HCEC 1CT (cell line): Measurements from ENCODE around the gene UNC93B1.

ENCODE experiments used
- DNase-seq: peaks from one replicate; pipeline ENCODE4 v3.0.0-alpha.2; 2017

The UNC93B1 gene

DNA sequence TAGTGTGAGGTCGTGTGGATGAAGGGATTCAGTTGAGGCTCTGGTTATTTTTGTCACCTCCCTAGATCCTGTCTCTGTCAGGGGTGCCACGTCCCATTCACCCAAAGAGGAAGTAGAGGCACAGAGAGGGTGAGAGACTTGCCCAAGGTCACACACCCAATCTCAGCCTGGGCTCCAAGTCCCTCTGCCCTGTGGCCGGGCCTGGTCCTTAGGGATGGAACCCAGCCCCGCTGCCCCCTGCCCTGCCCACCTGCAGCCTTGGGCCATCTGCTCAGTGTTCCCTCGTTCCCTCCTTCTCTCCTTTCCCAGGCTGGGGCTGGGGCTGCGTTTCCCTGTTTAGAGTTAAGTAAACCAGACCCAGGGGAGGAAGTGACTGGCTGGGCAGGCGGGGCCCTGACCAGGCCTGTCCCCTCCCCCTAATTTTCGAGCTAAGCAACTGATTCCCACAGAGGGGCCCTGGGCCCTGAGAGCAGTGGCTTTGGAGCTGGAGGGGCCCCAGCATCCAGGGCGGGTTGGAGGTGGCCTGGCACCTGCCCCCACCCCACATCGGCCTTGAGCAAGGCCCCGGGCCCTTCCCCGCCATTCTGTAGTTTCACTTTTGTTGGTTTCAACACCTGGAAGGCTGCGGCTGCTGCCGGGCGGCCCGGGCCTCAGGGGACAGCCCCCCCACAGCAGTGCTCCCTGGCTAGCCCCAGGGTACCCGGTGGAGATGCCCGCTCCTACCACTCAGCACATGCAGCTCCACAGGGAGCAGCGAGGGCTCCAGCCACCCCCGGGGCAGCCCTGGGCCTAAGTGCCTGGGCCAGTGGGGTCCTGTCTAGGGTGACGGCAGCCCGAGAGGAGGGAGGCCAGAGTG is 36.4 kb upstream of the UNC93B1 start:
- peak; percentile 44 for DNase-seq

DNA sequence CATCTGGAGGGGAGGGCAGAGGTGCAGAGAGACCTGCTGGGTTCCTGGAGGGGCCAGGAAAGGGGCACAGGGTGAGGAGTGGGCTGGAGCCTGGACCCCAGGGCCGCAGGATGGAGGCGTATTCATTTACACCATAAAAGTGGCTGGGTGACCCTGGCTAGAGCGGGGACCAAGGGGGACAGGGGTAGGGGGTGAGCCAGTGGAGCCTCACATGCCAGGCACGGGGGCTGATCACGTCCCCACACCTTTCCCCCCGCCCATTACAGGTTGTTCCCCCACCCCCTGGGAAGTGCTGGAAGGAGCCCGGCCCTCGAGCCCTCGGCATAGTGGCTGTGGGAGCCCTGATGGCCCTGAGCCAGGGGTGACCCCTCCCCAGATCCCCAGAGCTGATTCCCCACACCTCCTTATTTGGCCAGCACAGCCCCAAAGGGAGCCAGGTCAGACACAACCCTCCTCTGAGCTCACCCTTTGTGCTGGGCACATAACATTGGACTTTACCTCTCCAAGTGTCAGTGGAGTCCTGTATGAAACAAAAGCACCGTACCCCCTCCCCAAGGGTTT is 35.7 kb upstream of the UNC93B1 start:
- DNase-seq, result no peak

DNA sequence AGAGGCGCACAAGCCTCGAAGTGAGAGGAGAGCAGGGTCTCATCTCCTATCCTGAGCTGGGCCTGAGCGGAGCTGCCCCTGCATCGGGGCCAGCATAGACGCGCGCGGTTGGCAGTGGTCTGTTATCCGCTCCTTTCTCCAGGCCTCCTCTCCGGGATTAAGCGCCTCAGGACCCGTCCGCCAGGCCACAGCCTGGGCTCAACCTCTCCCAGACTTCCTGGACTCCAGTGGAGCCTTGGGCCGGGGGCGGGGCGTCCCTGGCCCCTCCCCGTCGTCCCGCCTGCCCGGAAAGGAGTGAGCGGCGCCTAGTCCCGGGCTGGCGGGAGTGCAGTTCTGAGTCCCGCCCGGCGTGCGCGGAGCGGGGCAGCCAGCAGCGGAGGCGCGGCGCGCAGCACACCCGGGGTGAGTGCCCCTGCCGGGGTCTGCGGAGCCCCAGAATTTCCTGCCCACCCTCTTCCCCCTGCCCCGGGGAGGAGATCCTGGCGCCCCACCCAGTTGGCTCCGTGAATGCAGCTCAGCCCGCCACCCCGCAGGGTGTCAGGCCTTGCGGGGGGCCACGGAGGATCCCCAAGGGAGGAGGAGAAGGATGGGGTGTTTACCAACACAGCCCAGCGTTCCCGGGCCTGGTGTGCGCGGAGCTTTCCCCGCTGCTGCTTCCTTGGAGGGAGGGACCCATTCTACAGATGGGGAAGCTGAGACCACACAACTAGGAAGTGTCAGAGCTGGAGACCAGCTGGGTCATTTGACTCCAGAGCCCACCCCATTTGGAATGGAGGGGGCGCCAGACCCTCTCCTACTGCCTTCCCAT is 35.0 kb upstream of the UNC93B1 start, which contains the start of gene TCIRG1:
Gene TCIRG1, plus strand, starts transcription at position 308 of the 808 bp plus-strand sequence. CDS start 2,247 bp downstream, outside the sequence.
- DNase-seq, result peak; percentile 83

DNA sequence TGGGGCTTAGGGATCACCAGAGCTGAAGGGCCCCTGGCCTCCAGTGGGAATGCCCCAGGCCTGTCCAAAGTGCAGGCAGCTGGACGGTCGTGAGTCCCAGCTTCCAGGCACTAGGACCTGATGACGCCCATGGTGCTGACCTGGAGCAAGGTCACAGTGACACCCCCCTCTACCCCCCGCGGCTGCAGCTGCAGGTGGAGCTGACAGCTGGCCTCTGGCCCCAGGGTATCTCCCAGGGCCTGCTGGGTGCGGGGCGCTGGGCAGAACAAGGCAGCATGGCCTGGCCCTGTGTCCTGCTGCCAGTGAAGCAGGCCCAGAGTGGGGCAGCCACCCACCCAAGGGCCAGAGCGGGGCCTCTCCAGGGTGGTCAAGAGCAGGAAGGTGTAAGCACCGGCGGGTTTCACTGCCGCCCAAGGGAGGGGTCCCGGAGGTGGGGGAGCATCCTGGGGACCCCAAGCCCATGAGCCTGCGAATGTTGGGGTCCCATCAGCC is 34.4 kb upstream of the UNC93B1 start:
- no peak for DNase-seq

DNA sequence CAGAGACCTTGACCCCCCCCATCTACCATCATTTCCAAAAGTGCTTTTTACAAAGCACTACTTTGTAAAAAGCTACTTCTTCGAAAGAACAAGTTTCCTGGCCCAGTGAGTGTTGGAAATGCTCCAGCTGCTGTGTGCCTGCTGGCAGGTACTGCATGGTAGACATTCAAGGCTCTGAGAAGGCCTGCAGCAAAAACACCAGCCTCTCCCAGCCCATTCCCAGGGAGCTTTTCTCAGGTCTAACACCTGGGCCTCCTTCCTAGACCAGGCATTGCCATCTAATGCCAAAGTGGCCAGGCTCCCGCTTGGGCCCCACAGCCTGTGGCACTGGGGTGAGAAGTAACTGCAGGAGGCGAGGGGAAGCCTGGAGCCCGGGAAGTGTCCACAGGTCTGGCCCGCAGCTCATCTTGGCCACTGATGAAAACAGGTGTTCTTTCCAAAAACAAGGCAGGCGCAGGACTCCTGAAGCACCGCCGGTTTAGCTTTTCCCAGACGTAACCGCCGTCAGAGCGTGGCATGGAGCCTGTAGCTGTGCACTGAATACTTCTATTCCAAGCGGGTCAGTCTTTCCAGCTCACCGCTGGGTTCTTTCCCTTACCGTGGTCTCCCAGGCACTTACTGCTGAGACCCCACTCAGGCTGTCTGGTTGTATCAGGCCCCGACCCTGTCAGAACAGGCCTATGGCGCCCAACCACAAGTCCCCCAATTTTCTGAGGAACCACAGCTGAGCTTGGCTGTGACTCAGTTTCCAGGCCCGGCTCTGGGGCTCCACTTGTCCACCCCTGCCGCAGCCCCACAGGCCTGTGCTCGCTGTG is 33.7 kb upstream of the UNC93B1 start:
- DNase-seq, result no peak

DNA sequence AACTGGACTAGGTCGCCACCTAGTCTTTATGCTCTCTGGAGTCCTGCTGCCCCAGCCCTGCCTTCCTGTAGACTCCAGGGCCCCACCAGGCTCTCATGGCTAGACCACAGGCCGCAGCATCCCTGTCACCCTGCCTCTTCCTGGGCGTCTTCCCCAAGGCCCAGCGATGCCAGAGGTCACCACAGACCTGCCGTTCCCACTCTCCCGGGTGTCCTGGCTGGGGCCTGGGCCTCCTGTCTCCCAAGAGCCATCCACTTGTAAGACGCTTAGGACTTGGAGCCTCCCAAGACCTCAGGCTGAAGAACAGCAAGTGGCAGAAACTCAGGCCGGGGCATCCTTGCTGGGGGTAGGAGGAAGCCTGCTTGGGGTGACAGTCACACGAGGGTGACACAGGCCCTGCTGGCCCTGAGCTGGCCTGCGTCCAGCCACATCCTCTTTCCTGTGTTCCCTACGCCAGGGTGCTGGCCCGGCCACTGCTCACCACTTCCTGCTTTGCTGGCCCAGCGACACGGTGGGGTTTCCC is 32.9 kb upstream of the UNC93B1 start:
- DNase-seq, result no peak

DNA sequence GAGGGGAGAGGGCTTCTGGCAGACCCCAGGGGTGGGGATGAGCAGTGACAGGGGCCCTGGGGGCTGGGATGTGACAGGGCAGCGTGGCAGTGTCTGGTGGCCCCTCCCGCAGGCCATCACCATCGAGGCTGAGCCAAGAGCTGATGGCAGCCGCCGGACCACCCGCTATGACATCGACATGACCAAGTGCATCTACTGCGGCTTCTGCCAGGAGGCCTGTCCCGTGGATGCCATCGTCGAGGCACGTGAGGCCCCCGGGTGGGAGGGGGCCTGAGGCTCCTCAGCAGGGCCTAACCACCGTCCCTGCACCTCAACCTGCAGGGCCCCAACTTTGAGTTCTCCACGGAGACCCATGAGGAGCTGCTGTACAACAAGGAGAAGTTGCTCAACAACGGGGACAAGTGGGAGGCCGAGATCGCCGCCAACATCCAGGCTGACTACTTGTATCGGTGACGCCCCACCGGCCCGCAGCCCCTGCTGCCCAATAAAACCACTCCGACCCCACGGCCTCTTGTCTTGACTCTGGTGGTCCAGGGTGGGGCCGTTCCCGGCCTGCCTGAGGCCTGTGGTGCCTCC is 32.3 kb upstream of the UNC93B1 start:
- no peak for DNase-seq

DNA sequence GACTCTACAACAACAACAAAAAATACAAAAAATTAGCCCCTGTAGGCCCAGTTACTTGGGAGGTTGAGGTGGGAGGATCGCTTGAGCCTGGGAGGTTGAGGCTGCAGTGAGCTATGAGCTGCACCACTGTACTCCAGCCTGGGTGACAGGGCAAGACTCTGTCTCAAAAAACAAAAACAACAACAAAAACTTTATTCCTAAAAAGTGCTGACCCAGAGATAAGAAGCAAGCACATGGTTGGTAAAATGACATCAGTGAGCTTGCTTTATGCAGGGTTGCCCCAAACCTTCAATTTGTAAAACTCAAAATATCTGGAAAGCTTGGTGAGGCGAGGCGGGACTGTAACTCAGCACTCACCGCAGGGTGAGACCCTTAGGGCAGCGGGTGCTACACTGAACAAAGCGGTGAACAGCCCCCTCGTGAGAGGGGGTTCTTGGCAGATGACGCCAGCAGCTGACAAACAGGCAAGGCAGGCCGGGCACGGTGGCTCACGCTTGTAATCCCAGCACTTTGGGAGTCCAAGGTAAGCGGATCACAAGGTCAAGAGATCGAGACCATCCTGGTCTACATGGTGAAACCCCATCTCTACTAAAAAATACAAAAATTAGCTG is 31.5 kb upstream of the UNC93B1 start:
- no peak for DNase-seq

DNA sequence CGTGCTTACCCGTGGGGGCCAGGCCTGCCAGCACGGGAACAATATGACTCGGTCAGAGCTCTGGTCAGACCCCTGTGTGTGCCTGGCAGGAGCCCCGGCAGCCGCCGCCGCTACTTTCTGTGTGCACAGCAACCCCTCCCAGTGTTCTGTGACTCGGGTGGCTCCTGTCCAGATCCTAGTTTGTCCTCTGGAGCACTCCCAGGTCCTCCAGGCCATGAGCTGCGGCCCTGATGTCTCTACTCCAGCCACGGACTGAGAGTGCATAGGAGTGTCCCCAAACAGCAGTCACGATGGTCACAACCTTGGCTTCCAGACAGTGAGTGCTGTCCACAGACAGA is 29.8 kb upstream of the UNC93B1 start:
- no peak for DNase-seq

DNA sequence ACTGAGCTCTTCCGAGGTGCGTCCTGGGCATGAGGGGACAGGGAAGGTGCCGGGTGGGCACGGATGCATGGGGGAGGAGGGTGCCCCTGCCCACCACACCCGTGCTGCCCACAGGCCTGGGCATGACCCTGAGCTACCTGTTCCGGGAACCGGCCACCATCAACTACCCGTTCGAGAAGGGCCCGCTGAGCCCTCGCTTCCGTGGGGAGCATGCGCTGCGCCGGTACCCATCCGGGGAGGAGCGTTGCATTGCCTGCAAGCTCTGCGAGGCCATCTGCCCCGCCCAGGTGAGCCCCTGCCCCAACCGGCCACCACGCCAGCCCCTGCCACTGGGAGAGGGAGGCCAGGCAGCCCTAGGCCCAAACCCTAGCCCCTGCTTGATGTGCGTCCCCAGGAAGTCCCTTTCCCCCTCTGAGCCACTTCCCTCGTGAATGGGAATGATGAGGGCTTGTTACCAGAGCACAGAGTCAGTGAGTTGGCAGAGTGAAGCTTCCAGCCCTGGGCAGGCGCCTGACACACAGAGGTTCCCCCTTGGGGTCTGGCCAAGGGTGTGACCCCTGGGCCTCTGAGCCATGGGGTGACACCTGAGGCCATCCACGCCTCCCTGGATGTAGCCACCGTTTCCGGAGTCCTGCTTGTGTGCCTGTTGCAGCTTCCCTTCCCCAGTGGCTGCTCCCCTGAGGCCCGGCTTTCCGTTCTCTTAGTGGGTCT is 29.3 kb upstream of the UNC93B1 start:
- DNase-seq, result no peak

DNA sequence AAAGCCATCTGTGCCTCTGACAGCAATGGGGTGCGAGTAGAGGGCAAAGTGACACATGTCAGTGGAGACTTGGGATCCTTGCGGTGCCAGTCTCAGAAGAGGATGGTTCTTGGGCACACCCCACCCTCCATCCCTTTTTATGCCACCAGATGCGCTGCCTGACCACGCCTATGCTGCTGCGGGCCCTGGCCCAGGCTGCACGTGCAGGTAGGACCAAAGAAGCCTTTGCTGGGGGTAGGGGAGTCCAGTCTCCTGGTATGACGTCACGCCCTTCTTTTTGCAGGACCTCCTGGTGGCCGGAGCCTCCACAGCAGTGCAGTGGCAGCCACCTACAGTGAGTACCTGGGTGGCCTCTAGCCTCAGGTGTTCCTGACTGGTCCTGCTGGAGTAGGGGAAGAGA is 28.1 kb upstream of the UNC93B1 start:
- DNase-seq, result no peak

DNA sequence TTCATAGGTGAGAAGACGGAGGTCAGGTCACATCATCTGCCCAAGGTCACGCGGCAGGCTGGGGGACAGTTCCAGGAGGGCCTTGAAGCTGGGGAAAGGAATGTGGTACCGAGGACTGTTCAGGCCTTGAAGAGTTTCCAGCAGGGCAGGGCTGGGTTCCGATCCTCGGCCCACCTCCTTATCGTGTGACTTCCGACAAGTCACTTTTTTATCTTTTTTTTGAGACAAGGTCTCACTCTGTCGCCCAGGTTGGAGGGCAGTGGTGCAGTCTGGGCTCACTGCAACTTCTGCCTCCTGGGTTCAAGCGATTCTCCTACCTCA is 27.2 kb upstream of the UNC93B1 start:
- no peak for DNase-seq

DNA sequence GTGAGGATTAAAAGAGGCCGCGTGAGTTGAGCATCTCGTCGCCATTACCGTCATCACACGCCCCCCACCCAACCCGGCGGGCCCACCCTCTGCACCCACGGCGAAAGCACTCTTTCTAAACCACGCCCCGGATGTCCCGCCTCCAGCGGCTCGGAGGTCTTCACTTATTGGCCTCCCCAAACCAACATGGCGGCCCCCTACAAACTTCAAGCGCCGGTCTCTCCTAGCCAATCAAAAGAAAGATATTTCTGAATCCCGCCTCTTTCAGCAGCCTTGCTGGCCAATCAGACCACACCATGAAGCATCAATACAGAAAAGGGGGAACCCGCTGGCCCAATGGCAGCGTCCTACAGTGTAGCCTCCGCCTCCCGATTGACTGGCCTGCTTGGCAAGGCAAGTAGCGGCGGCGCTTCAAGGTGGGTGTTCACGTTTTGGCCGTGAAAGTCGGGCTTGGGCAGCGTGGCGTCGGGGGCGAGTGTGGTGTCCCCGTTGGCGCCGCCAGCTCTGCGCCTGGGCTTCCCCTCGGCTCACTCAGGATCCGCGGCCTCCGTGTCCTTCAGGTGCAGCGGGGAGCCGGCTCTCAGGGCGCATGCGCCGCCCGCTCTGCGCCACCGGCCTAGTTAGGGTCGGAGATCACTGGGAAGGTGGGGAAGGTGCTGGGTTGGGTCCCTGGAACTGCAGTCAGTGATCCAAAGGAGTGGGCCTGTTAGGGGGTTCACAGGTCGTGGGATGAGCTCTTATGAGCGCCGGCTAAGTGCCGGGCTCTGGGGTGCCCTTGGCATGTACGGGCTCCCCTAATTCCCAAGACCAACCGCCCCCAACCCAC is 26.6 kb upstream of the UNC93B1 start, which contains the start of gene NDUFS8:
Gene NDUFS8, plus strand, starts transcription at position 364 of the 826 bp plus-strand sequence. CDS start 1,471 bp downstream, outside the sequence.
- DNase-seq, result peak; percentile 99

DNA sequence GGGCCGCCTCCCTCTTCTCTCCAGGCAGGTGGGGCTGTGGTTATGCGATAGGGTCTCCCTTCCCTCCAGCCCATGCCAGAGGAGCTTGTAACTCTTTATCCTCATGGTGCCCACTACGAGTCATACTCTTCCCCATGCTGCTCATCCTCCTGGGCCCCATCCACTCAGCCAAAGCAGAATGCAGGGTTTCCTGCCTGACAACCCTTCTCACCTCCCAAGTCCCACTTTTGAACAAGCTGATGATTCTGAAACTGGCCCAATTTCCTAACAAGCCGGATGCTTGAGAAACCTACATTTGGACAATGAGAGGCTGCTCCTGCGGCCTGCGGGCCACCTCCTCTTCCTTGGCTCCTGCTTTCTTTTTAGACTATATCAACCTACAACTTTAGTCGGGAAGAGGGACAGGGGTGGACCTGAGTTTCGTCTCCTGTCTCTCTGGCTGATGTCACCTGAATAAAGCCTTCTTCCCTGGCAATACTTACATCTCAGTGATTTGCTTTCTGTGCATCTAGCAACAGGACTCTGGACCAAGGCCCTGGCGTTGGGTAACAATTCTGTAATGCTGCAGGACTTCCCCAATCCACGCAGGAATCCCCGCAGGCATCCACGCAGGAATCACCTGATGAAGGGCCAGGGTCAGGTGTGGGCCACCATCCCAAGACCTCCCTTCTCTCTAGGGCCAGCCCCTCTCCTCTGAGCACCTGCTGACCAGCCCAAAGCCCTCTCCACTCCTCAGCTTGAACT is 25.1 kb upstream of the UNC93B1 start:
- DNase-seq, result peak; percentile 42

DNA sequence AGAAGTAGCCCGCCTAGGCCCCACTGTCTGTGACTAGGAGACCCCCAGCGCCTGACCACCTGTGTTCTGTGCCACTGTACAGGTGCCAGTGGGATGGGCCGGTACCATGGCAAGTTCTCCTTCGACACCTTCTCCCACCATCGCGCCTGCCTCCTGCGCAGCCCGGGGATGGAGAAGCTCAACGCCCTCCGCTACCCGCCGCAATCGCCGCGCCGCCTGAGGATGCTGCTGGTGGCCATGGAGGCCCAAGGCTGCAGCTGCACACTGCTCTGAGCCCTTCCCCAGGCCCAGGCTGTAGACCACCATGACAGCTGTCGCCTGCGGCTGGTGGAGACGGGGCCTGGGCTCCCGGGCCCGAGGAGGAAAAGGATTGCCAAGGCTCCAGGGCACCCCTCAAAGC is 23.8 kb upstream of the UNC93B1 start:
- DNase-seq, result no peak

DNA sequence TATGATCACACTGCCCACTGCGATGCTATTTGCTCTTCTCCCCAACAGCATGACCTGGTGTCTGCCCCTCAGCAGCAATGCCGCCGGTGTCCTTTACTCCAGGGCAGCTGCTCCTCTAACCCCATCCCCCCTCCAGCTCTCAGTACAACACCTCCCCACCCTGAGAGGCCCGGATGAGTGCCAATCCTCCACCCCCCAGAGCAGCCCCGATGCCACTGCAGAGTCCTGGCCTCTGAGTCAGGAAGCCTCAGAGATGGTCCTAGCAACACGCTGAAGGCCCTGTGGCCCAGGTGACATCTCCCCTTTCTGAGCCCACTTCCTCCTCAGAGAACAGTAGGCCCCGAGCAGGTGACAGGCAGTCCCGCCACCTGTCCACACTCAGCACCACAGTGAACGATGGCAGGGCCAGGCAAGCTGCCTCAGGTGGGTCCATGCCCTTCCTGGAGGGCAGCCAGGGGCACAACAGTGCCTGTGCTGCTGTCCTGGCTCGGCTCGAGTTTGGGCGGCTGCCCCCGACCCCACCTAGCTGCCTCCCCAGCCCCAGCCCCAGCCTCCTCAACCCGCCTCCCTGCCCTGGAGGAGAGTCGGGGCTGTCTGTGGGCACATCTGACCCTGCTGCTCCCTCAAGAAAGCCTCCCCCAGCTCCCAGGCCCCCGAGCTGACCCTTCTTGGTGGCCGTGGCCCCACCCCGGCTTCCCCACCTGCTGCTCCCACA is 22.7 kb upstream of the UNC93B1 start:
- DNase-seq, result no peak

DNA sequence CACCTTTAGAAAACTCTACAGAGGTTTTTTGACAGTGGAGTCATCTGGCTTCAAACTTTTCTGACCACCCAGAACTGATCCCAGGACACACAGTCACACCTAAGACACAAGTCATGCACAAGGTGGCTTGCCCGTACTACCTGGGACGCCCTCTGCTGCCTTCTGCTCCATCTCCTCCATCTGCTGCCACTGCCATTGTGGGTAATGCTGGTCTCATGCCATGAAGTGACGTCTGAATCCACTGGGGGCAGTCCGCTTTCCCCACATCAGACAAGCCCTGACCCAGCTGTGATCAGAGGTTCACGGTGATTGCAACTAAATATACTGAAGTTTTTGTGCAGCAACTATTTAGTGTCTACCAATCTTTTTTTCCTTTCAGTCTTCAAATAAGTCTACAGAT is 21.1 kb upstream of the UNC93B1 start:
- no peak for DNase-seq

DNA sequence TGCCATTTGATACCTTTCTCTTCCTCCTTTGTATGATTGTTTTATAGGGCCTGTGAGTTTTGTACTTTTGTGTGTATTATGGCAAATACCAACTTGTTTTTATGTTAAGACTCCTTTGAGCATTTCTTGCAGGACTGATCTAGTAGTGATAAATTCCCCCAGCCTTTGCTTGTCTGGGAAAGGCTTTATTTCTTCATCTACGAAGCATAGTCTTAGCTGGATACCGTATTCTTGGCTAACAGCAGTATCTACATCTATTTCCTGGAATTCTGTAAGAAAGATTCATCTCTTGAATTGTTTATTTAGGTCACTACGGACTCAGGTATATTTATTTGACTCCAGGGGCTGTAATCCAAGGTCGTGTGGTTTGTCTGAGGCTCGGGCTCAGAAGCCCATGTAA is 20.6 kb upstream of the UNC93B1 start:
- no peak for DNase-seq

DNA sequence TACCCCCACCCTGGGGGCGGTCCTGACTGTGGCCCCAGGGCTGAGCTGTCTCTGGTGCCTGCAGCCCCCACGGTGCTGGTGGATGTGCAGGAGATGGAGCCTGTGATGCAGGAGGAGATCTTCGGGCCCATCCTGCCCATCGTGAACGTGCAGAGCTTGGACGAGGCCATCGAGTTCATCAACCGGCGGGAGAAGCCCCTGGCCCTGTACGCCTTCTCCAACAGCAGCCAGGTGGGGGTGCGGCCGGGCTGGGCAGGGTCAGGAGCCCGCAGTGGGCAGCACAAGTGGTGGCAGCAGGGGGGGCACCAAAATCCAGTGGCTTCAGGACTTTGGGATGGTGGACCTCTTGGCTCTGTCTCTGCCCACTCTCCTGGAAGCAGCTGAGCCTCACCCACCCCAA is 18.6 kb upstream of the UNC93B1 start:
- no peak for DNase-seq
